Smooth muscle cell (in vitro differentiated cells): Measurements from ENCODE around the gene DAPL1. TPM values are rescaled to one million over a fixed set of nuclear protein-coding genes. Genes with fewer than 3 reads are reported as not detected.

Experiments used
- DNase-seq: peaks from one replicate; lab custom pipeline; 2025; ENCODE audit not compliant: unreplicated experiment; lab: John Stamatoyannopoulos, UW
- H2AFZ ChIP-seq: fragments of 200-600 bp; sonication (generic); 2 replicates; pipeline ENCODE4 v1.6.0; 2016; ENCODE audit warnings: antibody characterized with exemption, low read depth, mild to moderate bottlenecking
- H3F3A ChIP-seq: fragments of 200-600 bp; sonication (generic); 2 replicates; pipeline ENCODE4 v1.6.0; 2017; ENCODE audit warnings: antibody characterized with exemption, low read depth
- H3K27ac ChIP-seq: fragments of 200-600 bp; sonication (generic); 2 replicates; pipeline ENCODE4 v1.5.1; 2016; ENCODE audit warnings: low read depth, mild to moderate bottlenecking
- H3K27me3 ChIP-seq: fragments of 200-600 bp; sonication (generic); 2 replicates; pipeline ENCODE4 v1.6.1; 2016; ENCODE audit warnings: low read depth, mild to moderate bottlenecking
- H3K36me3 ChIP-seq: fragments of 200-600 bp; sonication (generic); 2 replicates; pipeline ENCODE4 v1.5.1; 2016; ENCODE audit warnings: low read depth
- H3K4me1 ChIP-seq: fragments of 200-600 bp; sonication (generic); 2 replicates; pipeline ENCODE4 v1.5.1; 2016; ENCODE audit warnings: low read depth
- H3K4me2 ChIP-seq: fragments of 200-600 bp; sonication (generic); 2 replicates; pipeline ENCODE4 v1.6.0; 2016; ENCODE audit warnings: mild to moderate bottlenecking
- H3K4me3 ChIP-seq: fragments of 200-600 bp; sonication (generic); 2 replicates; pipeline ENCODE4 v1.5.1; 2016; ENCODE audit warnings: mild to moderate bottlenecking
- H3K79me2 ChIP-seq: fragments of 200-600 bp; sonication (generic); 2 replicates; pipeline ENCODE4 v1.6.0; 2016; ENCODE audit warnings: low read depth, mild to moderate bottlenecking
- H3K9ac ChIP-seq: fragments of 200-600 bp; sonication (generic); 2 replicates; pipeline ENCODE4 v1.6.0; 2016; ENCODE audit warnings: low read depth
- H3K9me3 ChIP-seq: fragments of 200-600 bp; sonication (generic); replicated peaks from 2 replicates; pipeline ENCODE4 v1.5.1; 2016; ENCODE audit warnings: low read depth
- H4K20me1 ChIP-seq: fragments of 200-600 bp; sonication (generic); 2 replicates; pipeline ENCODE4 v1.6.0; 2016; ENCODE audit warnings: low read depth
- CTCF ChIP-seq: fragments of 200-600 bp; sonication (generic); IDR thresholded peaks from 2 replicates; pipeline ENCODE4 v1.5.1; 2017; ENCODE audit warnings: borderline replicate concordance, mild to moderate bottlenecking, antibody characterized with exemption; ENCODE audit not compliant: insufficient read depth, poor library complexity, severe bottlenecking
- WGBS: methylation state at CpG from one replicate; pipeline ENCODE4 v1.1.7; 2016; ENCODE audit warnings: low lambda C conversion rate; 5-methylcytosine and 5-hydroxymethylcytosine counted together
- polyA plus RNA-seq: library from polyadenylated mRNA; unstranded; fragments of >200 nt; fragmentation: Nextera tagmentation; extraction: Ambion mirVana; gene quantifications from 2 replicates; pipeline ENCODE4 v1.2.1, GENCODE V29; 2016
- total RNA-seq: library from RNA; depleted of rRNA; stranded (reverse); fragments of >200 nt; gene quantifications from 2 replicates; pipeline ENCODE4 v1.2.3, GENCODE V29; 2014

Gene DAPL1
- total and polyA plus RNA-seq, 2 experiments from 2014 or later = not detected

DNA sequence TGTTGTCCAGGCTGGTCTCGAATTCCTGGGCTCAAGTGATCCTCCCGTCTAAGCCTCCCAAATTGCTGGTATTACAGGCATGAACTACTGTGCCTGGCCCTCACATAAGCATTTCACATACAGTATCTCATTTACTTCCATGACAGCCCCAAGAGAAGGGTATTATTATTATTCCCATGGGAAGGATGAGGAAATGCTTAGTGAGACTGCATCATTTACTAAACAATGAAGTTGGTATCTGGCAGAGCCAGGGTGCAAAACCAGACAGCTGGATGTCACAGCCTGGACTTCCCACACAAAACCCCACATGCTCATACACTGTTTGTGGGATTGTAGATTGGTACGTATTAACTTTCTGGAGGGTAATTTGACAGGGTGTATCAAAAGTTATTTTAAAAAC is 29.9 kb downstream of the DAPL1 start:
- H3K4me3 ChIP-seq = no peak overlapping the region
- no peaks in the 10 kb centered on the region for H3F3A ChIP-seq
- no peak overlapping the region for H3K9ac ChIP-seq
- no peak overlapping the region for H3K27ac ChIP-seq
- no peaks in the 10 kb centered on the region for H3K79me2 ChIP-seq
- H3K9me3 ChIP-seq = no peaks in the 10 kb centered on the region
- no peak for DNase-seq
- no peaks in the 10 kb centered on the region for H3K36me3 ChIP-seq
- no peaks in the 10 kb centered on the region for H4K20me1 ChIP-seq
- H2AFZ ChIP-seq = no peak overlapping the region
- peaks cover 16% of the 10 kb centered on the region for H3K4me1 ChIP-seq
- no peak for TF ChIP-seq CTCF
- H3K4me2 ChIP-seq = no peak overlapping the region
- 87% methylated on average over 3 of the region's 3 CpGs for WGBS
- no peaks in the 10 kb centered on the region for H3K27me3 ChIP-seq

DNA sequence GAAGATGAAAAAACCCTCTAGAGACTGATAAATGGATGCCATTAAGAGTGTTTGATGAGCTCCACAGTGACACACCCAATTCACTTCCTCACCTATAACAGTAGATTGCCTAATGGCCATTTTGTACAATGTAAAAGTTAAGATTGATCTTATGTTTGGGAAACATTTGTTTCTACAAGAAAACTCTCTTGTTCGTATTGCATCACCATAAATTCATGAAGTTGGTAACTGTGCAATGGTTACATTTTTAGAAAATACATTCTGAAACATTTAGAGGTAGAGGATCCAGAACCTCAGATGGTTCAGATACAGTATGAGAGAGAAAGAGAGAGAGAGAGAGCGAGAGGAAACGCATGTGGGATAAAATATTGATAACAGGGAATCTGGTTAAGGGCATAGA is 31.8 kb downstream of the DAPL1 start:
- Histone ChIP-seq H3K9ac (no peak overlapping the region), H3K27me3 (no peaks in the 10 kb centered on the region), H3K4me2 (no peak overlapping the region), H2AFZ (no peak overlapping the region), H3F3A (no peaks in the 10 kb centered on the region), H3K4me1 (peaks cover 16% of the 10 kb centered on the region), H3K79me2 (no peaks in the 10 kb centered on the region), H3K36me3 (no peaks in the 10 kb centered on the region), H3K4me3 (no peak overlapping the region), H3K9me3 (no peaks in the 10 kb centered on the region), H4K20me1 (no peaks in the 10 kb centered on the region), H3K27ac (no peak overlapping the region)
- DNase-seq = no peak
- 98% methylated on average over 3 of the region's 3 CpGs for WGBS
- TF ChIP-seq CTCF = no peak

DNA sequence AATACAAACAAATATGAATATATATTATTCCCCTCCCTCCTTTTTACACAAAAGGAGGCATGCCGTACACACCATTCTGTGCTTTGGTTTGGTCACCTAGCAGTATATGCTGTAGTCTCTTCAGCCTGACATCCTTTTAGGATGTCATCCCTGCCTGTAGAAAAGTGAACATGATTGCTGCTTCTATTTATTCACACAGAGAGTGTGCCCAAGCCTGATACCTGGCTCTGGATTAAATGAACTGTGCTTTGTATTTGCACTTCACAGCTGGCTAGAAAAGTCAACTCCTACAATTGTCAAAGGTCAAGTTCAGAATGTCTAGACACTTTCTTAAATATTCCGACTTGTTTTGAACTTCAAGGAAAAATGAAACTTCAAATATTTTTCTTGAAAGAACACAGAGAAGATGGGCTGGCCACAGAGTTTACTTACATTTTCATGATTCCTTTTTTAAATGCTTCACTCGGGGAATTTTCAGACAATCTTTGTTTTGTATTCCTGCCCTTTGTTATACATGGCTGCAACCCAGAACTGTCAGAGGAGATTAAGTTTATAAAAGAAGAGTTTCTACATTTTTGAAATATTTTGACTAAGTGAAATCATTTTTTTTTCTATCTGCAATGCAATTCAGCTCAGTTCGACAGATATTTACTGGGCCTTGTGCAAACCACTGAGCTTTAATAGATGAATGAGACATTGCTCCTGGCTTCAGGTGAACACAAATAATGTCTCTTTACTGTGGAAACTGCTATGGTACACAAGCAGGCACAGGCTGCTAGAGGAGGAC is 33.5 kb downstream of the DAPL1 start:
- WGBS = 81% methylated on average over 4 of the region's 4 CpGs
- Histone ChIP-seq H3K27ac (no peak overlapping the region), H3K4me1 (peaks cover 7% of the 10 kb centered on the region), H3K9me3 (no peaks in the 10 kb centered on the region), H3K9ac (no peak overlapping the region), H3K4me3 (no peak overlapping the region), H3F3A (no peaks in the 10 kb centered on the region), H3K79me2 (no peaks in the 10 kb centered on the region), H3K4me2 (no peak overlapping the region), H3K36me3 (no peaks in the 10 kb centered on the region), H4K20me1 (no peaks in the 10 kb centered on the region), H3K27me3 (no peaks in the 10 kb centered on the region), H2AFZ (no peak overlapping the region)
- DNase-seq = no peak
- no peak for TF ChIP-seq CTCF

DNA sequence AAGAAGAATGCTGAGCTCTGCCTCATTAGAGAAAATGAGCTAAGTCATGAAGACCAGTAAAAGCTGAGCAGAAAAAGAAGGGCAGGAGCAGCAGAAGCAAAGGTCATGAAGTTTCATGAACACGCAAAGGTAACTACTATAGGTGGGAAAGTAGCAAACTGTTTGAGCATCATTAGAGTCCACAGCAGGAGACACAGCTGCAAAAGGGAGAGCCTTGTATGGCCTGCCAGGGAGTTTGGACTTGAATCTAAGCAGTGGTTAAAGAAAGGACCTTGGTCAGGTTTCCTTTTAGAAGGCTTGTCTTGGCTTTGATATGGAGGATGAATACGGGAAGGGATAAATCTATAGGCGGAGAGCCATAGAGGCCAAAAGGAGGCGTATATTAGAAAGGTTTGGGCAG is 34.0 kb downstream of the DAPL1 start:
- Histone ChIP-seq H3F3A (no peaks in the 10 kb centered on the region), H3K27me3 (no peaks in the 10 kb centered on the region), H3K4me3 (no peak overlapping the region), H3K27ac (no peak overlapping the region), H2AFZ (no peak overlapping the region), H3K36me3 (no peaks in the 10 kb centered on the region), H3K9me3 (no peaks in the 10 kb centered on the region), H3K79me2 (no peaks in the 10 kb centered on the region), H4K20me1 (no peaks in the 10 kb centered on the region), H3K9ac (no peak overlapping the region), H3K4me1 (peaks cover 7% of the 10 kb centered on the region), H3K4me2 (no peak overlapping the region)
- DNase-seq = no peak
- no peak for TF ChIP-seq CTCF
- 95% methylated on average over 4 of the region's 4 CpGs for WGBS
